Fibroblast of lung (primary cell): ENCODE results near the gene YRDC. TPM values are rescaled to one million over a fixed set of nuclear protein-coding genes. Genes with fewer than 3 reads are reported as not detected.
A peak's percentile ranks its signal among the peaks of the same experiment; 100 is the strongest.

Source experiments
- DNase-seq, 2 donors: peaks; one replicate each; pipeline versions ENCODE4 v3.0.0 to v3.0.0-alpha.2; 2010; ENCODE audit warnings: low read depth in 2 of 2
- H2AFZ ChIP-seq: 2 replicates; pipeline ENCODE4 v1.5.1; 2012; ENCODE audit warnings: low read length, control low read depth, inconsistent platforms
- H3K27ac ChIP-seq: 2 replicates; pipeline ENCODE4 v1.5.1; 2011; ENCODE audit warnings: low read length, control low read depth; ENCODE audit not compliant: insufficient read depth
- H3K27me3 ChIP-seq: 2 replicates; pipeline ENCODE4 v1.5.1; 2011; ENCODE audit warnings: mild to moderate bottlenecking, low read length; ENCODE audit not compliant: control insufficient read depth, insufficient read depth
- H3K36me3 ChIP-seq: 2 replicates; pipeline ENCODE4 v1.5.1; 2011; ENCODE audit warnings: low read length; ENCODE audit not compliant: control insufficient read depth, insufficient read depth
- H3K4me1 ChIP-seq: 2 replicates; pipeline ENCODE4 v1.5.1; 2011; ENCODE audit warnings: low read length; ENCODE audit not compliant: control insufficient read depth, insufficient read depth; ENCODE audit errors: extremely low read depth
- H3K4me2 ChIP-seq: 2 replicates; pipeline ENCODE4 v1.5.1; 2011; ENCODE audit warnings: low read length, control low read depth; ENCODE audit not compliant: insufficient read depth; ENCODE audit errors: extremely low read depth
- H3K4me3 ChIP-seq, 4 experiments: fragments of 200-600 bp in 1 of 4; sonication (generic) in 1 of 4; replicated peaks in 1 of 4; 2 replicates each; pipeline ENCODE4 v1.5.1; 2011 to 2016; ENCODE audit warnings: low read length in 4 of 4, low read depth in 3 of 4, mild to moderate bottlenecking in 3 of 4, control low read depth in 2 of 4, inconsistent platforms in 1 of 4, mixed read lengths in 1 of 4; ENCODE audit not compliant: insufficient read depth in 1 of 4; ENCODE audit errors: control extremely low read depth in 1 of 4
- H3K79me2 ChIP-seq: 2 replicates; pipeline ENCODE4 v1.5.1; 2012; ENCODE audit warnings: mild to moderate bottlenecking, low read length, inconsistent platforms; ENCODE audit not compliant: control insufficient read depth, insufficient read depth
- H3K9ac ChIP-seq: 2 replicates; pipeline ENCODE4 v1.5.1; 2011; ENCODE audit warnings: mild to moderate bottlenecking, low read length, control low read depth; ENCODE audit not compliant: insufficient read depth
- H3K9me3 ChIP-seq: 2 replicates; pipeline ENCODE4 v1.5.1; 2012; ENCODE audit warnings: low read depth, low read length; ENCODE audit not compliant: control insufficient read depth, insufficient read depth
- H4K20me1 ChIP-seq: 2 replicates; pipeline ENCODE4 v1.5.1; 2011; ENCODE audit warnings: low read length; ENCODE audit not compliant: control insufficient read depth, insufficient read depth; ENCODE audit errors: extremely low read depth
- CTCF ChIP-seq, 2 donors: IDR thresholded peaks in 1 of 2; conservative IDR thresholded peaks in 1 of 2; 1 replicate in 1 of 2; 2 replicates in 1 of 2; pipeline ENCODE4 v1.5.1; 2011 to 2012; ENCODE audit warnings: low read length in 2 of 2, control low read depth in 1 of 2, inconsistent platforms in 1 of 2, low read depth in 1 of 2, mild to moderate bottlenecking in 1 of 2
- EZH2 ChIP-seq: IDR thresholded peaks from 2 replicates; pipeline ENCODE4 v1.5.1; 2012; ENCODE audit warnings: low read length, control low read depth, mild to moderate bottlenecking; ENCODE audit errors: missing control alignments
- polyA plus RNA-seq, 2 donors: library from polyadenylated mRNA; depleted of rRNA in 1 of 2; stranded (reverse) in 1 of 2; unstranded in 1 of 2; fragments of >200 nt; gene quantifications; 2 replicates each; pipeline ENCODE4 v1.2.1, GENCODE V29; 2011 to 2012; ENCODE audit warnings: missing spikeins in 1 of 2
- total RNA-seq: library from RNA; depleted of rRNA; stranded (reverse); fragments of >200 nt; gene quantifications from 2 replicates; pipeline ENCODE4 v1.2.1, GENCODE V29; 2014

YRDC gene
- total and polyA plus RNA-seq, 2 donors (not counting 1 experiment from before 2014, with no cell fraction given): 9.9 to 14.0 TPM

- TF ChIP-seq EZH2 (no peak), CTCF (conservative IDR thresholded peaks at IDR 0.05 in 1 of 2, IDR thresholded peaks at IDR 0.05 in 1 of 2; ENCODE audit: low read depth in 1 of 2, low read length in 2 of 2) (peak in 1 of 2 donors; percentile 2)
- Histone ChIP-seq H2AFZ (peak overlapping the region; percentile 24), H3K4me2 (peak overlapping the region; percentile 97), H3K27me3 (no peaks in the 10 kb centered on the region), H3K36me3 (peaks cover 15% of the 10 kb centered on the region), H3K79me2 (peaks cover 22% of the 10 kb centered on the region), H3K27ac (peak overlapping the region; percentile 81), H3K9me3 (no peaks in the 10 kb centered on the region), H3K9ac (peak overlapping the region; percentile 76), H3K4me1 (peaks cover 14% of the 10 kb centered on the region), H3K4me3 (peak overlapping the region; percentile 81 to 95 (median 84)), H4K20me1 (no peaks in the 10 kb centered on the region)
- peak; percentile 77 to 79 for DNase-seq
Observed at GRCh38 chr1:37808369-37809319, 636 bp upstream of the YRDC start.

- H3K27me3 ChIP-seq: no peaks in the 10 kb centered on the region
- H4K20me1 ChIP-seq: no peaks in the 10 kb centered on the region
- TF ChIP-seq EZH2: no peak
- no peak for TF ChIP-seq CTCF (conservative IDR thresholded peaks at IDR 0.05 in 1 of 2, IDR thresholded peaks at IDR 0.05 in 1 of 2; ENCODE audit: low read depth in 1 of 2, low read length in 2 of 2)
- peaks cover 22% of the 10 kb centered on the region for H3K79me2 ChIP-seq
- H3K4me1 ChIP-seq: peaks cover 14% of the 10 kb centered on the region
- DNase-seq: no peak
- H2AFZ ChIP-seq: no peak overlapping the region
- H3K36me3 ChIP-seq: peaks cover 17% of the 10 kb centered on the region
- peak overlapping the region; percentile 81 for H3K27ac ChIP-seq
- no peaks in the 10 kb centered on the region for H3K9me3 ChIP-seq
- peak overlapping the region; percentile 55 to 95 (median 87) for H3K4me3 ChIP-seq
- H3K9ac ChIP-seq: peak overlapping the region; percentile 76
- peak overlapping the region; percentile 92 for H3K4me2 ChIP-seq
Observed at GRCh38 chr1:37807220-37807554, 821 bp downstream of the YRDC start.

GRCh38 chr1:37802439-37802838 lies 5.6 kb downstream of the YRDC start:
- DNase-seq: no peak
- H3K4me2 ChIP-seq: no peak overlapping the region
- H3K4me1 ChIP-seq: peaks cover 4% of the 10 kb centered on the region
- H3K36me3 ChIP-seq: peaks cover 17% of the 10 kb centered on the region
- TF ChIP-seq EZH2: no peak
- no peak for TF ChIP-seq CTCF (conservative IDR thresholded peaks at IDR 0.05 in 1 of 2, IDR thresholded peaks at IDR 0.05 in 1 of 2; ENCODE audit: low read depth in 1 of 2, low read length in 2 of 2)
- H4K20me1 ChIP-seq: no peaks in the 10 kb centered on the region
- no peaks in the 10 kb centered on the region for H3K27me3 ChIP-seq
- no peak overlapping the region for H3K9ac ChIP-seq
- H3K79me2 ChIP-seq: peaks cover 15% of the 10 kb centered on the region
- no peak overlapping the region for H2AFZ ChIP-seq
- no peak overlapping the region for H3K4me3 ChIP-seq
- H3K27ac ChIP-seq: no peak overlapping the region
- H3K9me3 ChIP-seq: no peaks in the 10 kb centered on the region
